Transverse colon (tissue), 4 donors: ENCODE data around the gene MBP. TPM values are rescaled to one million over a fixed set of nuclear protein-coding genes. Genes with fewer than 3 reads are reported as not detected.

ENCODE experiments used
- DNase-seq: peaks from one replicate; pipeline ENCODE4 v3.0.0-alpha.2; 2019
- H3K27ac ChIP-seq, 4 donors: fragments of 200-600 bp; sonication (generic); 2 replicates each; pipeline ENCODE4 v1.5.1; 2016 to 2018; ENCODE audit warnings: inconsistent platforms in 4 of 4
- H3K27me3 ChIP-seq: fragments of 200-600 bp; sonication (generic); 2 replicates; pipeline ENCODE4 v1.5.1; 2017; ENCODE audit warnings: inconsistent platforms
- H3K36me3 ChIP-seq, 4 donors: fragments of 200-600 bp; sonication (generic); 2 replicates each; pipeline ENCODE4 v1.5.1; 2017 to 2019; ENCODE audit warnings: inconsistent platforms in 4 of 4
- H3K4me1 ChIP-seq, 4 donors: fragments of 200-600 bp; sonication (generic); 2 replicates each; pipeline ENCODE4 v1.5.1; 2017 to 2020; ENCODE audit warnings: inconsistent platforms in 4 of 4
- H3K4me3 ChIP-seq, 4 donors: fragments of 200-600 bp; sonication (generic); 1 replicate in 1 of 4; 2 replicates in 3 of 4; pipeline versions ENCODE4 v1.5.1 to v1.6.1; 2017 to 2019; ENCODE audit warnings: inconsistent platforms in 4 of 4
- H3K9me3 ChIP-seq, 2 donors: fragments of 200-600 bp; sonication (generic); 2 replicates each; pipeline ENCODE4 v1.5.1; 2017 to 2019; ENCODE audit warnings: inconsistent platforms in 2 of 2
- EP300 ChIP-seq: sonication (generic); formaldehyde crosslinking; IDR thresholded peaks from one replicate; pipeline ENCODE4 v1.6.1; 2017; ENCODE audit warnings: antibody characterized with exemption, low read depth
- POLR2A ChIP-seq: fragments of 450-650 bp; IDR thresholded peaks from one replicate; pipeline ENCODE4 v1.6.1; 2016; ENCODE audit warnings: antibody characterized with exemption, mild to moderate bottlenecking, moderate library complexity
- POLR2AphosphoS5 ChIP-seq, 3 donors: sonication (generic); formaldehyde crosslinking; IDR thresholded peaks; one replicate each; pipeline ENCODE4 v1.6.1; 2016; ENCODE audit warnings: antibody characterized with exemption in 3 of 3
- WGBS, 2 donors: methylation state at CpG; one replicate each; pipeline ENCODE4 v1.1.5; 2018; ENCODE audit warnings: low coverage in 1 of 2; 5-methylcytosine and 5-hydroxymethylcytosine counted together
- in situ Hi-C, 4 donors: fragments of 200-750 bp; cut with MboI; loops; one replicate each; pipeline versions ENCODE4 v1.15.0 to v1.15.1; 2017; ENCODE audit warnings: low sequenced_read_pairs in 3 of 4, low pct_ligation_motif_present in 1 of 4, low pct_unique_long_range_greater_than_20kb in 1 of 4
- intact Hi-C: fragments of 100-400 bp; cut with DNase I; formaldehyde crosslinking; loops from one replicate; pipeline ENCODE4 v1.15.1; 2023; ENCODE audit warnings: low total_unique reads
- total RNA-seq, 4 donors: library from RNA; depleted of rRNA; stranded (reverse); fragments of >200 nt; gene quantifications; one replicate each; pipeline ENCODE4 v1.1.0, GENCODE V29; 2016
- TF ChIP-seq, protein P1 (sequence below), 5 experiments: fragments of 200-600 bp in 3 of 5; fragments of 450-650 bp in 2 of 5; sonication (generic) in 3 of 5; IDR thresholded peaks; 1 replicate in 2 of 5; 2 replicates in 3 of 5; pipeline ENCODE4 v1.5.1; 2016 to 2017; ENCODE audit warnings: antibody characterized with exemption in 5 of 5, inconsistent platforms in 3 of 5, mild to moderate bottlenecking in 2 of 5, moderate library complexity in 1 of 5

Gene MBP
- total RNA-seq, 4 donors from 2014 or later = 12.7 to 53.4 (median 41.0) TPM

DNA sequence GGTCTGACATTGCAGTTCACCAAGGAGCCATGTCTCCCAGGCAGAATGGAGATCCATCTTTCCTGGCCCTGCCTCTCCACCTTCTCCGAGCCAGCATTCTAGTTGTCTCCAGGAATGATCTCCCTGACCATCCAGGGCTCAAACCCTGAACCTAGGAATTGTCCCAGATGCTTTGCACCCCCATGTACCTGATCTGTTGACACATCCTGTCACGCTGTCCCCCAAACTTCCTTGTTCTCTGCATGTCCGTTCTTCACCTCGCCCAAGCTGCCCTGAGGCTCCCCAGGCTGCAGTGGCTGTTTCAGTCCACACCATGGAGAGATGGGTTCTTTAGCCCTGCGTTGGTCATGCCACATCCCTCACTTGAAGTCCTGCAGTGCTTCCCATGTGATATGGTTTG, 7.0 kb upstream of the MBP start:
- 80 to 90% methylated on average over 1 to 5 of the region's 5 CpGs for WGBS, 2 donors
- intact Hi-C loops = no loop called here
- TF ChIP-seq, protein P1, sequence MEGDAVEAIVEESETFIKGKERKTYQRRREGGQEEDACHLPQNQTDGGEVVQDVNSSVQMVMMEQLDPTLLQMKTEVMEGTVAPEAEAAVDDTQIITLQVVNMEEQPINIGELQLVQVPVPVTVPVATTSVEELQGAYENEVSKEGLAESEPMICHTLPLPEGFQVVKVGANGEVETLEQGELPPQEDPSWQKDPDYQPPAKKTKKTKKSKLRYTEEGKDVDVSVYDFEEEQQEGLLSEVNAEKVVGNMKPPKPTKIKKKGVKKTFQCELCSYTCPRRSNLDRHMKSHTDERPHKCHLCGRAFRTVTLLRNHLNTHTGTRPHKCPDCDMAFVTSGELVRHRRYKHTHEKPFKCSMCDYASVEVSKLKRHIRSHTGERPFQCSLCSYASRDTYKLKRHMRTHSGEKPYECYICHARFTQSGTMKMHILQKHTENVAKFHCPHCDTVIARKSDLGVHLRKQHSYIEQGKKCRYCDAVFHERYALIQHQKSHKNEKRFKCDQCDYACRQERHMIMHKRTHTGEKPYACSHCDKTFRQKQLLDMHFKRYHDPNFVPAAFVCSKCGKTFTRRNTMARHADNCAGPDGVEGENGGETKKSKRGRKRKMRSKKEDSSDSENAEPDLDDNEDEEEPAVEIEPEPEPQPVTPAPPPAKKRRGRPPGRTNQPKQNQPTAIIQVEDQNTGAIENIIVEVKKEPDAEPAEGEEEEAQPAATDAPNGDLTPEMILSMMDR (IDR thresholded peaks at IDR 0.05) = no peak
- no peak for TF ChIP-seq POLR2AphosphoS5 (IDR thresholded peaks at IDR 0.05)
- TF ChIP-seq POLR2A = no peak
- no peak for TF ChIP-seq EP300

DNA sequence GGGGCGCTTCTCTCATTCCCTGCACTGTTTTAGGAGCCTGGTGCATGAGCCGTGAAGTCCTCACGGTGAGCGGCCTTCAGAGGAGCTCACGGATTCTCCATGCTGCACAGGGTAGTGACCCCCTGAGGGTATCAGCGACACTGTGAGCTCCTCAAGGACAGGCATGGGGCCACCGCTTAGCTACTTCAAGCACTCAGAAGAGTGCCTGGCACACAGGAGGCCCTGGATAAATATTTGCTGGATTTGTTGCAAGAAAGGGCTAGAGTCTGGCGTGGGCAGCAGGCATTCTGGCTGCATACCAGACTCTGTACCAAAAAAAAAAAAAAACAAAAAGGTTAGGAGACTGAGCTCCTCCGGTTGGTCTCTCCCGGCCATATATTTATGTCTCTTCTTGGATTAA, 5.7 kb upstream of the MBP start:
- TF ChIP-seq, protein P1 (IDR thresholded peaks at IDR 0.05) = no peak
- TF ChIP-seq POLR2AphosphoS5 (IDR thresholded peaks at IDR 0.05) (no peak), POLR2A (no peak), EP300 (no peak)
- H3K36me3 ChIP-seq = no peaks in the 10 kb centered on the region
- H3K4me1 ChIP-seq = peaks cover 2 to 12% (median 5%) of the 10 kb centered on the region in 4 donors
- H3K4me3 ChIP-seq = no peak overlapping the region
- WGBS, 2 donors = 67 to 68% methylated on average over 2 to 10 of the region's 10 CpGs
- no peak overlapping the region for H3K27ac ChIP-seq
- DNase-seq = no peak
- H3K9me3 ChIP-seq = peaks cover 4 to 5% of the 10 kb centered on the region in 2 donors
- intact Hi-C loops (no loop called here), in situ Hi-C loops (no loop called here)
- H3K27me3 ChIP-seq = no peaks in the 10 kb centered on the region

More for the DNA sequence above, 7.0 kb upstream of the MBP start:
- Histone ChIP-seq H3K27ac (no peak overlapping the region), H3K4me3 (no peak overlapping the region), H3K9me3 (peaks cover 6 to 8% of the 10 kb centered on the region in 2 donors), H3K4me1 (no peaks in the 10 kb centered on the region), H3K36me3 (no peaks in the 10 kb centered on the region), H3K27me3 (no peaks in the 10 kb centered on the region)
- in situ Hi-C loops = no loop called here
- DNase-seq = no peak

DNA sequence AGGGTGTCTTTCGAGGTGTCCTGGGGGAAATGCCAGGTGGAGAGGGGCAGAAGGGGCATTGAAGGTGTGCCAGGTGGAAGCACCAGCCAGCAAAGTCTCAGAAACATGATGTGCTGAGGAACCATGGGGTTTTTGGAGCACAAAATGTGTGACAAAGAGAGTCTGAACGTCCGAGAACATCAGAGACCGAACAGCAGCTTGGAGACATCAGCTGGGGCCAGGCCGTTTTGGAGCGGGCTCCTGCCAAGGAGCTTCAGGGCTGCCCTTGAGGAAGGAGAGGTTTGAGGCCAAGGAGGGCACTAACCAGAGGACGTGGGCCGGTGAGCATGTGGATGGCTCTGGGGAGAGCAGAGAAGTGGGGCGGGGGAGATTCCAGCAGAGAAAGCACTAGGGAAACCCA, 5.3 kb upstream of the MBP start:
- in situ Hi-C loops = no loop called here
- TF ChIP-seq POLR2A (no peak), EP300 (no peak), POLR2AphosphoS5 (IDR thresholded peaks at IDR 0.05) (no peak)
- TF ChIP-seq, protein P1 (IDR thresholded peaks at IDR 0.05) = no peak
- Histone ChIP-seq H3K27ac (no peak overlapping the region), H3K27me3 (no peaks in the 10 kb centered on the region), H3K9me3 (peaks cover 0 to under 1% of the 10 kb centered on the region in 2 donors), H3K36me3 (no peaks in the 10 kb centered on the region), H3K4me1 (peaks cover 2 to 16% (median 8%) of the 10 kb centered on the region in 4 donors), H3K4me3 (no peak overlapping the region)
- intact Hi-C loops = no loop called here
- DNase-seq = no peak
- WGBS, 2 donors = 80 to 87% methylated on average over 4 to 9 of the region's 9 CpGs

DNA sequence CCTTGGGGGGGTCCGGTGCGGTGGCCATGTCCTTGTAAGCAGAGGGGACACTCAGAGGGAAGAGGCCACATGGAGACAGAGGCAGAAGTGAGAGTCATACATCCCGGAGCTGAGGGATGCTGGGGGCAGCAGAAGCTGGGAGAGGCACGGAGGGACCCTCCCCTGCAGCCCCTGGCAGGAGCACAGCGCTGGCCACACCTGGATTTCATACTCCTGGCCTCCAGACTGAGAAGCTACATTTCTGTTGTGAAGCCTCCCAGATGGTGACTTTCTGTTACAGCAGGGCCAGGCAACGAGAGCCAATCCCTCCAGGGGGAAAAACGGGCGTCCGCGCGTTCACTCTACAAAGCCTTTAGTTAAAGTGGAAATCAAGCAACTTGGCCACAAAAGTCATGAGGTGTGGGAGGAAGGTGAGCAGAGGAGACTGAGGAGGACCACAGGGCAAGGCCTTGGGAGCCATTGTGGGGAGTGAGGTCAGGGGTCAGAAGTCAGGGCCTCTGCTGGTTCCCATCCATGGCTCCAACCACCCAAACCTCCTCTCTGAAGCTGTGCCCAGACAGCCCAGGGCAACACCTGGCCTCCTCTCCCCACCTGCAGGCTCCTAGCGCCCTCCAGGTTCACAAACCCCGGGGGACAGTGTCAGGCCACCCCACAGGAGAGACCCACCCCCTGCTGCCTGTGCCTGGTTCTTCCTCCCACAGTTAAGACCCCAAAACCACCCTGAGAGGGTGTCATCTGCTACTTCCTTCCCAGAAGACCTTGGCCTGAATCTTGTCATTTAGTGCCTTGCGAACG, 4.5 kb upstream of the MBP start:
- Histone ChIP-seq H3K4me3 (no peak overlapping the region), H3K9me3 (no peaks in the 10 kb centered on the region), H3K27ac (no peak overlapping the region), H3K4me1 (peaks cover 2 to 17% (median 11%) of the 10 kb centered on the region in 4 donors), H3K27me3 (no peaks in the 10 kb centered on the region), H3K36me3 (no peaks in the 10 kb centered on the region)
- 89 to 100% methylated on average over 4 to 15 of the region's 15 CpGs for WGBS, 2 donors
- no peak for TF ChIP-seq POLR2AphosphoS5 (IDR thresholded peaks at IDR 0.05)
- no peak for TF ChIP-seq EP300
- TF ChIP-seq POLR2A = no peak
- TF ChIP-seq, protein P1 (IDR thresholded peaks at IDR 0.05) = no peak
- in situ Hi-C loops (no loop called here), intact Hi-C loops (no loop called here)
- no peak for DNase-seq
